GM19238 (cell line): ENCODE data around the gene IGFLR1.

ENCODE experiments used
- DNase-seq: peaks from one replicate; pipeline ENCODE4 v3.0.0; 2011; ENCODE audit warnings: low spot score; ENCODE audit not compliant: insufficient read length

IGFLR1 gene

GRCh38 chr19:35742121-35742724, at the start of gene IGFLR1:
IGFLR1 (minus strand) TSS chr19:35742452; CDS start chr19:35741180, 1,272 bp downstream.
- no peak for DNase-seq

- DNase-seq, result no peak
Measured at GRCh38 chr19:35791814-35792279, 49.6 kb upstream of the IGFLR1 start.

GRCh38 chr19:35790981-35791813, 48.9 kb upstream of the IGFLR1 start:
- no peak for DNase-seq

GRCh38 chr19:35789978-35790944, 48.0 kb upstream of the IGFLR1 start:
- DNase-seq, result no peak

GRCh38 chr19:35789195-35789977, 47.1 kb upstream of the IGFLR1 start:
- no peak for DNase-seq

- no peak for DNase-seq
Measured at GRCh38 chr19:35788205-35788960, 46.1 kb upstream of the IGFLR1 start.

GRCh38 chr19:35787227-35787799, 45.1 kb upstream of the IGFLR1 start:
- DNase-seq, result no peak

GRCh38 chr19:35786299-35787160, 44.3 kb upstream of the IGFLR1 start:
- DNase-seq, result no peak

GRCh38 chr19:35785339-35785627, 43.0 kb upstream of the IGFLR1 start:
- DNase-seq, result no peak

- DNase-seq, result no peak
Measured at GRCh38 chr19:35784503-35785338, 42.5 kb upstream of the IGFLR1 start.

GRCh38 chr19:35783469-35784434, 41.5 kb upstream of the IGFLR1 start:
- no peak for DNase-seq

GRCh38 chr19:35782589-35782988, 40.3 kb upstream of the IGFLR1 start:
- no peak for DNase-seq

- DNase-seq, result no peak
Measured at GRCh38 chr19:35781650-35782049, 39.4 kb upstream of the IGFLR1 start.

- no peak for DNase-seq
Measured at GRCh38 chr19:35780717-35781116, 38.5 kb upstream of the IGFLR1 start.

- DNase-seq, result no peak
Measured at GRCh38 chr19:35780058-35780457, 37.8 kb upstream of the IGFLR1 start.

- no peak for DNase-seq
Measured at GRCh38 chr19:35779033-35779432, 36.8 kb upstream of the IGFLR1 start.

GRCh38 chr19:35777961-35778360, 35.7 kb upstream of the IGFLR1 start:
- DNase-seq, result no peak
